Fibroblast of pulmonary artery (primary cell): ENCODE data around the gene SELENBP1.

ENCODE experiments used
- DNase-seq: peaks from one replicate; pipeline ENCODE4 v3.0.0-alpha.2; 2010; ENCODE audit warnings: low read depth
- H3K4me3 ChIP-seq: replicated peaks from 2 replicates; pipeline ENCODE4 v1.5.1; 2011; ENCODE audit warnings: low read depth, mild to moderate bottlenecking, control low read depth, low read length, moderate library complexity
- CTCF ChIP-seq: IDR thresholded peaks from 2 replicates; pipeline ENCODE4 v1.5.1; 2011; ENCODE audit warnings: mild to moderate bottlenecking, control low read depth, low read length, inconsistent platforms; ENCODE audit errors: missing control alignments

Gene SELENBP1

GRCh38 chr1:151343587-151343986, 28.9 kb downstream of the SELENBP1 start:
- H3K4me3 ChIP-seq, result no peak overlapping the region
- no peak for DNase-seq
- TF ChIP-seq CTCF, result no peak

GRCh38 chr1:151342569-151342968, 29.9 kb downstream of the SELENBP1 start:
- H3K4me3 ChIP-seq, result no peak overlapping the region
- no peak for TF ChIP-seq CTCF
- no peak for DNase-seq

GRCh38 chr1:151342021-151342420, 30.5 kb downstream of the SELENBP1 start:
- DNase-seq, result no peak
- H3K4me3 ChIP-seq, result no peak overlapping the region
- no peak for TF ChIP-seq CTCF

DNA sequence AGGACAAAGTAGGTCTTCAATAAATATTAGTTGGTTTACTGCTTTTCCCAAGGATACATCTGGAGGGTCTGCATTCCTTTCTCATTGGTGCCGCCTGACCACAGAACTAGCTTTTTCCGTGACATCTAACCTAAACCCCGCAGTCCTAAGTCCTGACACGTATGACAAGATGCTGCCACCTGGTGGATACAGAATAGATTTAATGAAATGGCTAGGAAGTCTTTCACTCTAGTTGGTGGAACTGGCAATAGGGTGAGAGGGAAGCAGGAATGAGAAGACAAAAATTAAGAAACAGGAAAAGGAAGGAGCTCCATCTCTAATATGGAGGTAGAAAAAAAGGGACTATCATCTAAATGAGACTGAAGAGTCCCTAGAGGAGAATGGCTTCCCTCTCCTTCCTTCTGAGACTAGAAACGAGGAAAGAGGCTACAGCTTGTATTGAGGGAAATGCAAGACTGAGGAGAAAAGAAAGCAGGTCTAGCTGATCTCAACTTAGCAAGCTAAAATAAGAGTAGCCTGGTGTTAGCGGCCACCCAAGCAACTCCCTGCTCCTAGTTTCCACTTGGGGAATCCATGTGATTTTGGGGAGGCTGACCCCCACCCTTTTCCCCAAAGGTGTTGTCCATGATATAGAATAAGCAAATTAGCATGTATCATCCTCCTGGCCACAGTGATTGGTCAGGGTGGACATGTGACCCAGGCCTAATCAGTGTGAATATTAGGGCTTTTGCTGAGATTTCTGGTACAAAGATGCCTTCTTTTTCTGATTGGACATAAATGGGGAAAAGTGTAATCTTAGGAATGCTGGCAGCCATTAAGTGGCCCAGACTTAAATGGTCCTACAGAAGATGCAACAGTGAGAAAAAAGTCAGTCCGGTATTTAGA, 31.4 kb downstream of the SELENBP1 start:
- peak; percentile 89 for DNase-seq
- peak; percentile 63 for TF ChIP-seq CTCF
- no peak overlapping the region for H3K4me3 ChIP-seq

GRCh38 chr1:151336556-151336955, 35.9 kb downstream of the SELENBP1 start:
- H3K4me3 ChIP-seq, result no peak overlapping the region
- DNase-seq, result no peak
- TF ChIP-seq CTCF, result no peak

- DNase-seq, result no peak
- no peak overlapping the region for H3K4me3 ChIP-seq
- TF ChIP-seq CTCF, result no peak
These were observed 37.7 kb downstream of the SELENBP1 start for GRCh38 chr1:151334822-151335221.
